GM19324 (cell line): ENCODE results near the gene FBXW5.

Source experiments
- ATAC-seq: cut with Tn5 transposase; IDR thresholded peaks from one replicate; pipeline ENCODE4 v1.9.1; 2021; ENCODE audit warnings: mild to moderate bottlenecking, moderate library complexity; ENCODE audit not compliant: unreplicated experiment, low FRiP score

FBXW5 gene

GRCh38 chr9:136939996-136940525 is 4.5 kb downstream of the FBXW5 start:
- ATAC-seq = no peak

- no peak for ATAC-seq
Observed at GRCh38 chr9:136939431-136939995, 5.0 kb downstream of the FBXW5 start.

GRCh38 chr9:136937186-136938001 is 7.1 kb downstream of the FBXW5 start:
- ATAC-seq = no peak

- no peak for ATAC-seq
Observed at GRCh38 chr9:136936645-136937170, 7.8 kb downstream of the FBXW5 start.

- no peak for ATAC-seq
Observed at GRCh38 chr9:136935651-136936050, 8.9 kb downstream of the FBXW5 start.

- no peak for ATAC-seq
Observed at GRCh38 chr9:136934277-136934676, 10.3 kb downstream of the FBXW5 start.

- no peak for ATAC-seq
Observed at GRCh38 chr9:136931611-136932130, 12.9 kb downstream of the FBXW5 start.

- ATAC-seq = no peak
Observed at GRCh38 chr9:136930014-136930413, 14.5 kb downstream of the FBXW5 start.

GRCh38 chr9:136928591-136928990 is 15.9 kb downstream of the FBXW5 start:
- no peak for ATAC-seq

GRCh38 chr9:136927343-136928271 is 16.9 kb downstream of the FBXW5 start:
- no peak for ATAC-seq

GRCh38 chr9:136926749-136927148 is 17.8 kb downstream of the FBXW5 start:
- ATAC-seq = no peak

GRCh38 chr9:136926154-136926704 is 18.3 kb downstream of the FBXW5 start:
- no peak for ATAC-seq

GRCh38 chr9:136925414-136926153 is 19.0 kb downstream of the FBXW5 start:
- ATAC-seq = no peak

GRCh38 chr9:136923881-136924280 is 20.7 kb downstream of the FBXW5 start:
- no peak for ATAC-seq

- ATAC-seq = no peak
Observed at GRCh38 chr9:136922540-136922939, 22.0 kb downstream of the FBXW5 start.

- ATAC-seq = no peak
Observed at GRCh38 chr9:136921718-136922117, 22.8 kb downstream of the FBXW5 start.

- ATAC-seq = no peak
Observed at GRCh38 chr9:136921307-136921706, 23.2 kb downstream of the FBXW5 start.

GRCh38 chr9:136920734-136921231 is 23.8 kb downstream of the FBXW5 start:
- ATAC-seq = no peak

GRCh38 chr9:136920069-136920468 is 24.5 kb downstream of the FBXW5 start:
- ATAC-seq = no peak
